Progenitor cell of endocrine pancreas (in vitro differentiated cells): Measurements from ENCODE around the gene MBP. TPM values are rescaled to one million over a fixed set of nuclear protein-coding genes. Genes with fewer than 3 reads are reported as not detected.

Experiments used
- DNase-seq: peaks from one replicate; pipeline ENCODE4 v3.0.0; 2021; ENCODE audit warnings: low spot score; ENCODE audit not compliant: unreplicated experiment
- H3K27ac Mint-ChIP-seq: 2 replicates; pipeline ENCODE4 v1.8.0; 2021; ENCODE audit warnings: mild to moderate bottlenecking, moderate library complexity, mixed read lengths
- H3K27me3 Mint-ChIP-seq: 2 replicates; pipeline ENCODE4 v1.8.0; 2021; ENCODE audit warnings: mixed read lengths
- H3K36me3 Mint-ChIP-seq: 2 replicates; pipeline ENCODE4 v1.8.0; 2022; ENCODE audit warnings: mixed read lengths; ENCODE audit not compliant: insufficient read depth
- H3K4me1 Mint-ChIP-seq: 2 replicates; pipeline ENCODE4 v1.8.0; 2021; ENCODE audit warnings: low read depth, mixed read lengths
- H3K4me3 Mint-ChIP-seq: 2 replicates; pipeline ENCODE4 v1.8.0; 2021; ENCODE audit warnings: low read depth, mild to moderate bottlenecking, moderate library complexity, mixed read lengths
- H3K9me3 Mint-ChIP-seq: 2 replicates; pipeline ENCODE4 v1.8.0; 2021; ENCODE audit warnings: low read depth, mixed read lengths
- total RNA-seq: library from RNA; stranded (reverse); gene quantifications from 2 replicates; pipeline ENCODE4 v1.2.1, GENCODE V29; 2021
- TF ChIP-seq, protein P1 (sequence below): fragments of 200-600 bp; sonication (generic); IDR thresholded peaks from one replicate; pipeline ENCODE4 v1.5.0; 2021; ENCODE audit warnings: antibody characterized with exemption, mild to moderate bottlenecking; ENCODE audit not compliant: unreplicated experiment

The MBP gene
- total RNA-seq, 1 donor from 2014 or later = 38.4 TPM

DNA sequence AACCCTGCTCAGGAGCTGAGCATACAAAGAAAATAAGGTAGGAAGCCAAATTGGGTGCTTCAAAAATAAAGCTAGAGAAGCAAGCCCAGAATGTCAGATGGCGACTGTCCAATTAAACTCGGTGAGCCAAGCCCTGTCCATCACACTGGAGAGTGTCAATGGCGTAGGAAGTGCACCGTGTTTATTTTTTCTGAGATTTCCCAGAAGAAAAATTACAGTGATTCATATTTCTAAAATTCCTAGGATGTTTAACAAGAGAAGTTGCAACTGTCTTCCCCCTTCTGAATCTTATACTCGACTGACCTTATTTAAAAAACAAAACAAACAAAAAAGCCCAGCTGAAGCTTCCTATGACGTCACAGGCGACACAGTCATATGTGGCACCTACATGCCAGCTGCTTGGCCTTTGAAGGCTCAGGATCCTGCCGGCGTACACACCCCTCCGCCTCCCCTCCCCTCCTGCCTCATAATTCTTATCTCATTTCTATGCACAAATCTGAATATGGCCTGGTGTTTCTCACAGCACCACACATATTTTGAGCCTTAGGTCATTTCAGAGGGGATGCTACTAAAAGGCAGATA is 60.8 kb downstream of the MBP start:
- H3K27me3 Mint-ChIP-seq = no peaks in the 10 kb centered on the region
- TF ChIP-seq, protein P1, sequence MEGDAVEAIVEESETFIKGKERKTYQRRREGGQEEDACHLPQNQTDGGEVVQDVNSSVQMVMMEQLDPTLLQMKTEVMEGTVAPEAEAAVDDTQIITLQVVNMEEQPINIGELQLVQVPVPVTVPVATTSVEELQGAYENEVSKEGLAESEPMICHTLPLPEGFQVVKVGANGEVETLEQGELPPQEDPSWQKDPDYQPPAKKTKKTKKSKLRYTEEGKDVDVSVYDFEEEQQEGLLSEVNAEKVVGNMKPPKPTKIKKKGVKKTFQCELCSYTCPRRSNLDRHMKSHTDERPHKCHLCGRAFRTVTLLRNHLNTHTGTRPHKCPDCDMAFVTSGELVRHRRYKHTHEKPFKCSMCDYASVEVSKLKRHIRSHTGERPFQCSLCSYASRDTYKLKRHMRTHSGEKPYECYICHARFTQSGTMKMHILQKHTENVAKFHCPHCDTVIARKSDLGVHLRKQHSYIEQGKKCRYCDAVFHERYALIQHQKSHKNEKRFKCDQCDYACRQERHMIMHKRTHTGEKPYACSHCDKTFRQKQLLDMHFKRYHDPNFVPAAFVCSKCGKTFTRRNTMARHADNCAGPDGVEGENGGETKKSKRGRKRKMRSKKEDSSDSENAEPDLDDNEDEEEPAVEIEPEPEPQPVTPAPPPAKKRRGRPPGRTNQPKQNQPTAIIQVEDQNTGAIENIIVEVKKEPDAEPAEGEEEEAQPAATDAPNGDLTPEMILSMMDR = no peak
- H3K36me3 Mint-ChIP-seq = peaks cover 5% of the 10 kb centered on the region
- peak overlapping the region; percentile 37 for H3K27ac Mint-ChIP-seq
- DNase-seq = no peak
- no peak overlapping the region for H3K4me3 Mint-ChIP-seq
- H3K9me3 Mint-ChIP-seq = no peaks in the 10 kb centered on the region
- peaks cover 19% of the 10 kb centered on the region for H3K4me1 Mint-ChIP-seq

DNA sequence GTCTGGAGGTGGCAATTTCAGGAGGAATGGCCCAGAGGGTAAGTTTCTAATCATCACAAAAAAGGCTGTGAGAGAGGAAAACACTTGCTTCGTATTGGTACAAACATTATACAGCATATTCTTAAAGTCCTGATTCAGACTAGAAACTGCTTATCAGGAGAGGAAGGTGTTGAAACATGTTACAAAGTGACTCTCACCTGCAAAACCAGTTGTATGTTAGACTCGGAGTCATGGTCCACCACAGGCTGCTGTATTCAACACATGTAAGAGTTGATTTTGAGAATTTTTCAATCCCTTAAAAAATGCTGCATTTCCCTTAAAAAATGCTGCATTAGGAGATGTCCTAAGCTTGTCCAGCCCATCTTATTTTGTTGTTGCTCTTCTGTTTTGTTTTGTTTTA is 61.5 kb downstream of the MBP start:
- H3K4me1 Mint-ChIP-seq = peaks cover 19% of the 10 kb centered on the region
- DNase-seq = no peak
- peaks cover 6% of the 10 kb centered on the region for H3K36me3 Mint-ChIP-seq
- TF ChIP-seq, protein P1 = no peak
- H3K9me3 Mint-ChIP-seq = no peaks in the 10 kb centered on the region
- H3K27ac Mint-ChIP-seq = peak overlapping the region; percentile 37
- no peaks in the 10 kb centered on the region for H3K27me3 Mint-ChIP-seq
- no peak overlapping the region for H3K4me3 Mint-ChIP-seq

DNA sequence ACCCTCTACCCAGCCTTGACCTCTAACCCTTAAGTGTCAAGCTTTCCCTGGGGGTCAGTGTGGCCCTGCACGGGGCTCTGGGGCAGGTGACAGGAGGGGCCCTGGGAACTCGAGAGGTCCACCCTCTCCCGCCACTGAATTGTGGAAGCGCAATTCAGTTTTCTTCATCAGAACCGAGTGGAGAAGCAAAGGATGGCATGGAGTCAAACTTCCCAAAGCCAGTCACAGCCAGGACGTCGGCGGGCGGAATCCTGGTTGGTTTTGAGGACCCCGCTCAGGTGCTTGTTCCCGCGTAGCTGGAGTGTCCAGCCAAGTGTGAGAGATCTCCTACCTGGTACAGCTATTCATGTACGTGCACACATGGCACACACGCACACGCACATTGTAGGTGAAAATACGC is 62.0 kb downstream of the MBP start:
- Mint-ChIP-seq H3K4me1 (peaks cover 19% of the 10 kb centered on the region), H3K36me3 (peaks cover 9% of the 10 kb centered on the region), H3K9me3 (no peaks in the 10 kb centered on the region), H3K27ac (no peak overlapping the region), H3K27me3 (no peaks in the 10 kb centered on the region), H3K4me3 (no peak overlapping the region)
- TF ChIP-seq, protein P1 = no peak
- no peak for DNase-seq

DNA sequence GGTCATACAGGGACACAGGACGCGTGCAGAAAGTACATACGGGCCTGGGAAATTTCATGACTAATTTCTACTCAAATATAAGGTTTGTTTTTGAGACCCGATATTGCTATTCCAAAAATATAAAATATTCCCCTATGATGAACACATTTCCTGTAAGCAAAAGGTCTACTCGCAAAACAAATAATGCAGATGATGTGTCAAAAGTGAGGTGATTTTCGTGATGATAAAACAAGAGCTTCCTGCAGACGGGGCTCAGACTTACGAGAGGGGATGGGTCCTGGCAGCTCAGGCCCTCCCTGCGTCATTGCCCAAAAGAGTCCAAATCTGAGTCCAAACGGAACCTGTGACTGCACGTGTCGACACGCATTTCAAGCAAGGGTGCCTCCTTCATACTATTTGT is 62.7 kb downstream of the MBP start:
- Mint-ChIP-seq H3K36me3 (peaks cover 11% of the 10 kb centered on the region), H3K27ac (peak overlapping the region; percentile 42), H3K4me3 (no peak overlapping the region), H3K9me3 (no peaks in the 10 kb centered on the region), H3K27me3 (no peaks in the 10 kb centered on the region), H3K4me1 (peaks cover 19% of the 10 kb centered on the region)
- TF ChIP-seq, protein P1 = no peak
- no peak for DNase-seq

DNA sequence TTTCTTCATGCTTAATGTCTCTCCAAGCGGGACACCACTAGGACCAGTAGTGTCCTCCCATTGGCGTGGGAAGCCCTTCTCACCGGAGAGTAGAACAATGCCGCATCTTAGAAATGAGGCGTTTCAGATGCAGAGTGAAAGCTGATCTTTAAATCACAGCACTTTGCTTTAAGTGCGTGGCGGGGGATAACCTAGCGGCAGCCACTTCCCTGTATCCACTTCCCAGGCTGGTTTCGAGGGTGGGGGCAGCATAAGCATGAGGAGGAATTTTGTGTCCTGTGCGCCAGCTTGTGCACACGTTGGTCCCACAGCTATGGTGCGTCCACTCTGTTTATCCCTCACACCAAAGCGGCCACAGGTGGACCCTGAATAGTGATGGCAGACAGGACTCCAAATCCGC is 63.1 kb downstream of the MBP start:
- H3K27ac Mint-ChIP-seq = peak overlapping the region; percentile 94
- peaks cover 19% of the 10 kb centered on the region for H3K4me1 Mint-ChIP-seq
- H3K9me3 Mint-ChIP-seq = no peaks in the 10 kb centered on the region
- H3K36me3 Mint-ChIP-seq = peaks cover 14% of the 10 kb centered on the region
- TF ChIP-seq, protein P1 = no peak
- DNase-seq = no peak
- H3K4me3 Mint-ChIP-seq = no peak overlapping the region
- H3K27me3 Mint-ChIP-seq = no peaks in the 10 kb centered on the region
